GM19193 (cell line): ENCODE results near the gene CHID1.

Experiments used
- POLR2A ChIP-seq: IDR thresholded peaks from 4 replicates; pipeline ENCODE4 v1.6.1; 2011; ENCODE audit not compliant: insufficient read depth, insufficient read length; ENCODE audit errors: extremely low read depth

The CHID1 gene

DNA sequence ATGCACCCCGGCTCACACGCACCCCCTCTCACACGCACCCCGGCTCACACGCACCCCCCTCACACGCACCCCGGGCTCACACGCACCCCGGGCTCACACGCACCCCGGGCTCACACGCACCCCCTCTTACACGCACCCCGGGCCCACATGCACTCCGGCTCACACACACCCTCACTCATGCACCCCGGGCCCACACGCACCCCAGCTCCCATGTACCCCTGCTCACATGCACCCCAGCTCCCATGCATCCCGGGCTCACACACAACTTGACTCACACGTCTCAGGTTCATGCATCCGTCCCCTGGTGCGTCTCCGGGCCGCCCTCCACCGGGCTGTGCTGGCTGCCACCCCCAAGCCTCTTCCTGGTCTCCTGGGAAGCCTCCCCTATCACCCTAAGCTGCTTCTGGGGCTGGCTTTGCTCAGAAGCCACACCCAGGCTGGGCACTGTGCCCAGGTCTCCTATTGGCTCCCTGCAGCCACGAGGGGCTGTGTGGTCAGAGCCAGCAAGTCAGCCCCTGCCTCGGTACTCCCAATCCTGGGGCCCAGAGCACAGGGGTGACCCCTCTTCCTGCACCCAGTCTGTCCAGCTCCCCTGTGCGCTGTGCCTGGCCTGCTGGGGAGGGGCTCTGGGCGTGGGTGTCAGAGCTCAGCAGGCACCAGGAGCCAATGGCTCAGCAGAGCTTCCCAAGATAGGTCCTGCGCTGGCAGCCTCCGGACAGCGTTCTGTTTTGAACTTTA, 51.0 kb downstream of the CHID1 start:
- no peak for TF ChIP-seq POLR2A

DNA sequence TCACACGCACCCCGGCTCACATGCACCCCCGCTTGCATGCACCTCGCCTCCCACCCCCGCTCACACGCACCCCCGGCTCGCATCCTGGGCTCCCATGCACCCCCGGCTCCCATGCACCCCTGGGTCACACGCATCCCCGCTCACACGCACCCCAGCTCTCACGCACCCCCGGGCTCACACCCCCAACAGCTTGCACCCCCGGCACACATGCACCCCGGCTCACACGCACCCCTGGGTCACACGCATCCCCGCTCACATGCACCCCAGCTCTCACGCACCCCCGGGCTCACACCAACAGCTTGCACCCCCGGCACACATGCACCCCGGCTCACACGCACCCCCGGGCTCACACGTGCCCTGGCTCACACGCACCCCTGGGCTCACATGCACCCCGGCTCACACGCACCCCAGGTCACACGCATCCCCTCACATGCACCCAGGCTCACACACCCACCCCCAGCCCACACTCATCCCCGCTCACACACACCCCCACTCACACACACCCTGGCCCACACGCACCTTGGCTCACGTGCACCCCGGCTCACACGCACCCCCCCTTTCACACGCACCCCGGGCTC, 51.8 kb downstream of the CHID1 start:
- TF ChIP-seq POLR2A, result no peak

DNA sequence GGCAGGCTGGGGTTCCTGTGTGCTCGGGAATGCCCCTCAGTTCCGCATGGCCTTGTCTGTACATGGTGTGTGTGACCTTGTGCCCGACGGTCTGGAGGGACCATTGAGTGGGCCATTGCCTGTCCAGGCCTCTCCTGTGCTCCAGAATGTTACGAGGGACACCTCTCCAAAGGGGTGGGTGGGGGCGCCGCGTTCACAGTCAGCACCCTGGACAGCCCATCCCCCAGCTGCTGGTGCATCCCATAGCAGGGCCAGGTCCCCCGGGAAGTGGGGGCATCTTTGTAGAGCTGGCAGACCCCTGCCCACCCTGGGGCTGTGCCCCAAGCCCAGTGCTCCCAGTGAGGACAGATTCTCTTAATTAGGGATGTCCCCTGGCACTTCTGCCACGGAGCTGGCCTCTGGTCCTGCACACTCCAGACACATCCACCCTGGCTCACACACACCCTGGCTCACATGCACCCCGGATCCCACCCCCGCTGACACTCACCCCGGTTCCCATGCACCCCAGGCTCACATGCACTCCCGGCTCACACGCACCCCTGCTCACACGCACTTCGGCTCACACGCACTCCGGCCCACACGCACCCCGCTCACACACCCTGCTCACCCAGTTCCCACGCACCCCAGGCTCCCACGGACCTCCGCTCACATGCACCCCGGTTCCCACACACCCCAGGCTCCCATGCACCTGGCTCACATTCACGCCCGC, 52.4 kb downstream of the CHID1 start:
- no peak for TF ChIP-seq POLR2A

DNA sequence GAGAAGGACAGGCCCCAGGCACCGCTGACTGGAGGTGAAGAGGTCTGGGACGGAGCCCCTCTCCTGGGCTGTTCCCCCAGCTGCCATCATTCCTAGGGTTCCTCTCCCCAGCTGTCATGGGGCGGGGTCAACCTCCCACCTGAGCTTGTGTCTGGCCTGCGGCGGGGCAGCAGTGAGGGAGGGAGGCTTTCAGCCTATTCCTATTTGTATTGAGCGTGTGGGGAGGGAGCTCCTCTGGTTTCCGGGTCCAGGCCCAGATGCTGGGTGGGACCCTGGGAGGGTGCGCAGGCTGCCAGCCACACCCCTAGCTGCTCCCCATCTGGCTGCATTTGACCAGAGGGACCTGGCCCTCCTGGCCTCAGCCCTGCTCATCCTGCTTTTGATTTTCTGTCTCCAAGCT, 54.2 kb downstream of the CHID1 start:
- no peak for TF ChIP-seq POLR2A

DNA sequence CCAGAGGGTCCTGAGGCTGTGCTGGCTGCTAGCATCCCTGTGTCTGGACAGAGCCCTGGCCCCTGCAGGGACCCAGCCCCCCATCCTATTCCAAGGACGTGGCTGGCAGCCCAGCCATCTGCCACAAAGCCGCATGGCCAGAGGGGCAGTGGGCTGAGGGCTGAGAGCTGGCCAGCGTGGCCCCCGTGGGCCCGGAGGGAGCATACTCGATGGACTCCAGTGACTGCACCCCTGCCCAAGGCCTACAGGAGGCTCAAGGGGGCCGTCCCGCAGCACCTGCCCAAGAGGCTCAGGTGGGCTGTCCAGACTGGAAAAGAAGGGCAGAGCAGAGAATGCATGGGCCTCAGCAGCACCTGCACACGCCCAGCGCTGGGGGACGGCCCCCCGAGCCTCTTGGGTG, 54.8 kb downstream of the CHID1 start:
- no peak for TF ChIP-seq POLR2A

DNA sequence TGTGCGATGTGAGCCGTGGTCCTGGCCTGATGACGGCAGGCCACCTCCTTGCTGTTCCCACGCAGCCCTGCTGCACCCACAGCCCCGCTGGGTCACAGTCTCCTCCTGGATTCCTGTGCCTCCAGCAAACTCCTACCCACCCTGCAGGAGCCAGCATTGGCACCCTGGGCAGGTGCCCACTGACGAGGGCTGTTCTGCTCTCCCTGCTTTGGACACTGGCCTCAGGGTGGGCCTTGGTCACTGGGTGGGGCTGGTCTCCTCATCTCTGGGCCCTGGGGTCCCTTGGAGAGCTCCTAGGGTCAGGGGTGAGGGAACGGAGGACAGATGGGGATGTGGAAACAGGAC, 55.3 kb downstream of the CHID1 start:
- no peak for TF ChIP-seq POLR2A

DNA sequence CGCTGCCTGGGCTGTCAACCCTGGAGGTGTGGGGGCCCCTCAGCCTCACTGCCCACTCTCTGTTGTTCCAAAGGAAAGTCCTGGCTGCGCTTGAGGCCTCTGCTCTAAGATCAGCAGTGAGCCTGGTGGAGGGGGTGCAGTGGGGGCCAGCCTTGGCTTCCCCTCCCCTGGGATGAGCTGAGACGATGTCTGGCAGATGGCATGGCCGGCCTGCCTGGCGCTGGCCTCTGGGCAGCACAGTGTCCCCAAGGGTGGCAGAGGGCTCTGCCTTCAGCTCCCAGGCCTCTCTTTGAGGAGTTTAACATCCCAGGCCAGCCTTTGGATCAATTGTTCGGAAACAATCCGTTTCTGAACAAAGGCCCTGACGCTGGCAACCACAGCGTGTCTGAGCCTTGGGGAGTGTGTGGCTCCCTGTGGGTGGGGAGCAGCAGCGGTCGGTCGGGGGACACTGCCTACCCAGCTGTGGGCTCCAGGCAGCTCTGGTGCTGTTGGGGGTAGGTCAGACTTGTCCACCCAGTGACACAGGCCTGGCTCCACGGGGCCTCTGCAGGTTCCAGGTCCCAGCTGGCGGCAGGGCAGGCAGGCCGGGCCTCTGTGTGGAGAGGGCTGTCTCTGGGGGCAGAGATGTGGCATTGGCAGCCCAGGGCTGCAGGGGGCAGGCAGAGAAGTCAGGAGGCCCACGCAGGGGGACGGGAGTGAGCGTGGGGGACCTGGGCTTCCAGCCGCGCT, 55.8 kb downstream of the CHID1 start:
- TF ChIP-seq POLR2A, result no peak

DNA sequence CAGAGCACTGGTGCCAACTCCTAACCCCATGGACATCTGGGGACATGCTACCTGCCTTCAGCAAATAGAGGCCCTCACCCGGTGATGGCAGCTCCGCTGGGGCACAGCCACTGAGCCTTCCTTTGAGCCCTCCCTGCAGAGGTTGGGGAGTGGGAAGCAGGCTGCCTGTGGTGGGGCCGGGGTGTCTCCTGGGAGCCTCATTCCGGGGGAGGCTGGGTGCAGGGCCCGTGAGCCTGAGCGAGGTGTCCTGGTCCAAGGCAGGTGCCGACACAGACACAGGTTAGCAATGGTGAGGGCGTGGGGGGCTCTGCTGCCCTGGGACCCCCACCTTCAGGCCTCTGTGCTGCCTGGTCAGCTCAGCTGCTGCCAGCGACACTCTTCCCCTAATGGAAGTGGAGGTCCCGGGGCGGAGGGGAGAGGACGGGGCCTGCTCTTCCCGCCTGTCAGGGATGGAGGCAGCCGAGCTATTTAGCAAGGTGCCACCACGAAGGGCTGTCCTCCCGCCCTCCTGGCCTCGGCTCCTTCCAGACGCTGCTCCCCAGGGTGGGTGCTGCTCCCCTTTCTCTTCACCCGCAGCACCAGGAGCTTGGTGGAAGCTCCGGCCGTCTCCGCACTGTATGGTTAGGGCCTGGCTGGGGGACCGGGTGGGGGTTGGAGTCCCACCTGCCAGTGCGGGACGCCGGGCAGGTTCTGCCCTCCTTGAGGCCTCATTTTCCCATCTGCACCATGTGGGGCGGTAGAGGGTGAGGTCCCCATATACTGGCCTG, 56.7 kb downstream of the CHID1 start:
- no peak for TF ChIP-seq POLR2A

DNA sequence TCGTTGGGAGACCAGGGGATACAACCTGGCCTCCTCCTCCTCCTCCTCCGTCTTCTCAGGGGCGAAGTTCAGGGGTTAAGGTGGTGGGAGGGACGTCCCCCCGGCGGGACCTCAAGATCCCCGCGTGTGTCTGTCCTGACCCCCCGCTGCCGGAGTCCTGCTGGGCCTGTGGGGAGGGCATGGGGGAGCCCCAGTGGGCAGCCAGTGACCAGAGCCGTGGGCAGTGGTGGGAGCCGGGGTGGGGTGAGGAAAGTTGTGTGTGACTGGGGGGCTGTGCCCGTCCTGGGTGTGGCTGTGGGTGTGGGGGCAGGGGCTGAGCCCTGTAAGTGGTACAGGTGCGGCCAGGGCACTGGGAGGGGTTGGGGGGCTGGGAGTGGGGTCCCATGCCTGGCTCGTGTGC, 57.8 kb downstream of the CHID1 start:
- TF ChIP-seq POLR2A, result no peak

DNA sequence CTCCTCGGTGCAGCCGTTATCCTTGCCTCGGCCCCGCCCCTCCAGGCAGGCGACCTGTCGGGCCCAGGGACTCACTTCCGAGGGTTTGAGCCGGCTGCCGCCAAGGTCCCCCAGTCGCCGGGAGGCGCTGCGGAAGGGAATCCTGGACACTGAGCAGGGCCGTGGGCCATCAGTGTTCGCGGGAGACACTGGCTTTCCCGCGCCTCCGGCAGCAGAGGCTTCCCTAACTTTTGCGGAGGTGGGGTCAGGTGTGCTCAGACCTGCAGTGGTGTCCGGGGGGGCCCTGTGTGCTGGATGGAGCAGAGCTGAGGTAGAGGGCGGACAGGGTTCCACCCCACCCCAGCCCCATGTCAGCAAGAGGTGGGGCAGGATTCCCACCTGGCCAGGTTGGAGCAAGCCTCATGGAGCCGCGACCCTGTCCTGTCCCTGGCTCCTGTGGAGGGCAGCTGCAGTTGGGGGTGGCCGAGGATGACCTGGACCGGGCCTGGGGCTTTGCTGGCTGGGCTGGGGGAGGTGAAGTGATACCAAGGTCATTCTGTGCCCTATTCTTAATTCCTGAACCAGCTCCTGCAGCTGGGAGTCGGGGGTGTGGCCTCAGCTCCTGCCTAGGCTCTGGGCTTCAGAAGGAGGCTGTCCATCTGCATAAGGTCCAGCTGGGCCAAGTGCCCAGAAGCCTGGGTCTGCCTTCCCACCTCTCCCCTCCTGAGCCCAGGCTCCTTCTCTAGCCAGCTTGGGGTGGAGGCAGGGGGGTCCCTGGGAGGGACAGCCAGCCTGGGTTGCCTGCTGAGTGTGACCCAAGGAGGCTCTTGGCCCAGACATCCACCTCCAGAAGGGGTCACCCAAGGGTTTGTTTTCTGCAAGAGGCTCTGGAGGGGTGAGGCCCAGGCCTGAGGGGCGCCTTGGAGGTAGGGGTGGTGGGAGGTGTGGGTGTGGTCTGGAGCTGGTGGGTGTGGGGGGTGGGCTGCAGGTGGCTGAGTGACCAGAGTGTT, 59.5 kb downstream of the CHID1 start:
- TF ChIP-seq POLR2A, result no peak

DNA sequence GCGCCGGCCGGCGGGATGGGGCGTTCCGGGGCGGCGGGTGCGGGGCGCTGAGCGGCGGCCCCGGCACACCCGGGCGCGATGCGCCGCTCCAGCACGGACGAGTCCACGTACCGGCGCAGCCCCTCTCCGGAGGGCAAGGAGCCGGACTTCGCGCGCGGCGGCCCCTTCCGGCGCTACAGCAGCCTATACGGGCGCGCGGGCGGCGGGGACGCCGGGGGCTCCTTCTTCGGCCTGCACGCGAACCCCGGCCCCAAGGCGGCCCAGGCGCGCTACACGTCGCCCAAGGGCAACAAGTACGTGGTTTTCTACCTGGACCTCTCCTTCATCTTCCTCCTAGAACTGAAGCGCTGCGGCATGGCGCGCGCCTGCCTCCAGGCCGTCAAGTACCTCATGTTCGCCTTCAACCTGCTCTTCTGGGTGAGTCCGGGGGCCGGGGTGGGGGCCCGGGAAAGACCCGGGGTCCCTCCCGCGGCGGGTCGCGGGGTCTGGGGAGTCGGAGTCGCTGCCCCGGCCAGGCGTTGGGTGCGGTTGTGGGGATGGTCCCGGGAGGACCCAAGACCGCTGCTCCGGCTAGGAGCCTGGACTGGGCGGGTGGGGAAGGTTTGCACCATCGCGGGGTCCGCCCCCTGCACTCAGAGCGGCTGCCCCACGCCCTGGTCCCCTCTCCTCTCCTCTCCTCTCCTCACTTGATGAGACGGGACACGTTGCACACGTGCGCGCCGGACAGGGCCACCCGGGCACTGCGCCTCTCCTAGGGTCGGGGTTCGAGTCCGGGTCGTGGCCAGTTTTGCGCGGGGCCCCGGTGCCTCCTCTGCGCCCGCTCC, 60.4 kb downstream of the CHID1 start:
- no peak for TF ChIP-seq POLR2A

DNA sequence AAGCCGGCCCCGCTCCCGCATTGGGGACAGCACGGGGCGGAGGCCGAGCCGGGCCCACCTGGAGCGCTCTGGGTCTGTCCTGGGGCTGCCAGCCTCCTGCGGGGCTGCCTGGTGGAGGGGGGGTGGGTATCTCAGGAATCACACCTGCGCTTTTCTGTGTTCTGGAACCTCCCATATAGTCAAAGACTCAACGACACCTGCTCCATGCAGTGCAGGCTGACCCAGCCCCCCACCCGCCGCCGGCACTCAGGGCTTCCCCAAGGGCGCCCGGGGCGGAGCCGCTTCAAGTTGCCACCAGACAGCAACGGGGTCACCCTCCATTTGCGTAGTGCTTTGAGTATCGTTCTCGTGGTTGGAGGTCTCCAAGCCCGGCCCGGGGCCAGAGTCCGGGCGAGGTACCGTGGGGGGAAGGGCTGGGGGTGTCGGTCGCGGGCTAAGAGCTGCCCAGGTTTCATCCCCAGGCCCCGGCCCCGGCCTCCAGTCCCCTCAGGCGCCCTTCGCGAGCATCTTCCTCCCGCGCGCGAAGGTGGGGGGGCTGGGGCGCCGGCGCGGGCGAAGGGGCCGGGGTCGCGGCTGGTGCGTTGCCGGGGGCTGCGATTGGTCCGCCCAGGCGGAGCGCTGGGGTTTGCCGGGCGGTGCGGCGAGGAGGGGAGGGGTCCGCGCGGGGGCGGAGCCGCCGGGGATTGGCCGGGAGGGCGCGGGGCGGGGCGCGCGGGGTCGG, 61.3 kb downstream of the CHID1 start:
- TF ChIP-seq POLR2A, result no peak
